GM18861 (cell line): ENCODE results near the gene HLX.

Source experiments
- ATAC-seq: cut with Tn5 transposase; IDR thresholded peaks from one replicate; pipeline ENCODE4 v1.9.1; 2021; ENCODE audit not compliant: unreplicated experiment

Gene HLX

GRCh38 chr1:220879076-220879508, at the start of gene HLX:
Gene HLX, plus strand, starts transcription at chr1:220879443. Its CDS starts 415 bp downstream, at chr1:220879858.
- peak; percentile 42 for ATAC-seq

DNA sequence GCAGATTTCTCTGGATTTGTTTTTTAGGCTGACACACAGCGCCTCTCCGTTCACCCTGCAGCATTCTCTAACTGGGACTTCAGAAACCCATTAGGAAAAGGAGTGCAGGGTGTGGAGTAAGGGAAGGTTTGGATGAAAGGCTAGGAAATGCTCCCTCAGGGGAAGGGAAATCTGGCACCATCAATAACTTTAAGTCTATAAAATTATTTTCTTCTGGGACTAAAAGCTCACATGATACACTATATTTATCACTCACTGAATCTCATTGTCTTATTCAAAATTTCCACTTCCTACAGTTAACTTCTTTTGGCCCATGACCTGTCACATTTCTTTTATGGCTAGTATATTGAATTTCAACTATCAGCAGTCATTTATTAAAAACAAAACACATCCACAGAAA, 45.8 kb upstream of the HLX start:
- ATAC-seq, result no peak

- no peak for ATAC-seq
Measured at GRCh38 chr1:220834155-220834870, 44.9 kb upstream of the HLX start.

DNA sequence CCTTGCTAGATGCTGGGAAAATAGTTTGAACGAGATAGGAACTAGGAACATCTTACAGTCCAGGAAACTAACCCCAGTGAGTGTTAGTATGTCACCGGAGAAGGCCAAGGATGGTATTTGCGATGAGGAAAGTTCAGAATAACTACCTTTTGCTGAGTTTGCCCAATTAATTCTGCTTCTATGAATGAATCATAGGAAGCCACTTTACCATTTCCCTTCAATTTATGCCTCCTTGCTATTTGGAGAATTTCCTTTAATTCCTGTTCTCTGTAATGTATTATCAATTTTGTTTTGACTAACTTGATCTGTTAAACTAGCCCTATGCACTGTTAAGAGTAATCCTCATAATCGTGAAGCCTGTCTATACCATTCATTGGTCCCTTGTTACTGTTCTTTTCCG, 40.7 kb upstream of the HLX start:
- no peak for ATAC-seq

- ATAC-seq, result no peak
Measured at GRCh38 chr1:220839474-220839873, 39.8 kb upstream of the HLX start.

DNA sequence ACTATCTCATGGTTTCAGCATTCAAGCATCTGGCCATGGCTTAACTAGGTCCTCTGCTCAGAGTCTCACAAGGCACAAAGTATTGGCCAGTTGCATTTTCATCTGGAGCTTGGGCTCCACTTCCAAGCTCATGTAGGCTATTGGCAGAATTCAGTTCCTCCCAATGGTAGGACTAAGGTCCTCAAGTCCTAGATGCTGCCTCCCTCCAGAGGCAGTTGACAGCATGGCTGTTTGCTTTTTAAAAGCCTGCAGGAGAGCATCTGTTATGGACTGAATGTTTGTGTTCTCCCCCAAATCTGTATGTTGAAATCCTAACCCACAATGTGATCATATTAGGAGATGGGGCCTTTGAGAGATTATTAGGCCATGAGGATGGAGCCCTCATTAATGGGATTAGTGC, 38.0 kb upstream of the HLX start:
- ATAC-seq, result no peak

DNA sequence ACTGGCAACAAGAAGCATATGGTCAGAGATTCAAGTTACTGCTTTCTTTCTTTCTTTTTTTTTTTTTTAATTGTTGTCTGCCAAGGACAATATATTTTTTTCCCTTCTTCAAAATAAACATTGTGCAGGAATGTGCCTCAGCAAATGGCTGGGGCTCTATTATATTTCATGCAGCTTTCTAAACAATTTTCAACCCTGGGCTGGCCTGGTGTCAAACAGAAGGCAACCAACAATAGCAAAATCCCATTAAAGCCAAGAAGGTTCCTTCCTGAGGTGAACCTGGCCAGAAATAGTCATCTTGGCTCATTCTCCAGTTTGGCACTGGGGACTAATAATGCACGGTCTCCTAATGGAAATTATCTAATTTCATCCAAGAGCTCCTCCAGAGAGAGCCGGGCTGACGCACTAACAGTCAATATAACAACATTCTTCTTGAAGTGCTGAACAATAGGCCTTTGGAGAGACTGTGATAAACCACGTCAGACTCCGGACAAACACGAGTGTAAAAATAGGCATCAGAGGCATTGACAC, 35.7 kb upstream of the HLX start:
- no peak for ATAC-seq

- no peak for ATAC-seq
Measured at GRCh38 chr1:220852408-220852807, 26.8 kb upstream of the HLX start.

GRCh38 chr1:220872296-220872695, 6.9 kb upstream of the HLX start:
- ATAC-seq, result no peak

GRCh38 chr1:220873087-220873486, 6.2 kb upstream of the HLX start:
- ATAC-seq, result no peak

DNA sequence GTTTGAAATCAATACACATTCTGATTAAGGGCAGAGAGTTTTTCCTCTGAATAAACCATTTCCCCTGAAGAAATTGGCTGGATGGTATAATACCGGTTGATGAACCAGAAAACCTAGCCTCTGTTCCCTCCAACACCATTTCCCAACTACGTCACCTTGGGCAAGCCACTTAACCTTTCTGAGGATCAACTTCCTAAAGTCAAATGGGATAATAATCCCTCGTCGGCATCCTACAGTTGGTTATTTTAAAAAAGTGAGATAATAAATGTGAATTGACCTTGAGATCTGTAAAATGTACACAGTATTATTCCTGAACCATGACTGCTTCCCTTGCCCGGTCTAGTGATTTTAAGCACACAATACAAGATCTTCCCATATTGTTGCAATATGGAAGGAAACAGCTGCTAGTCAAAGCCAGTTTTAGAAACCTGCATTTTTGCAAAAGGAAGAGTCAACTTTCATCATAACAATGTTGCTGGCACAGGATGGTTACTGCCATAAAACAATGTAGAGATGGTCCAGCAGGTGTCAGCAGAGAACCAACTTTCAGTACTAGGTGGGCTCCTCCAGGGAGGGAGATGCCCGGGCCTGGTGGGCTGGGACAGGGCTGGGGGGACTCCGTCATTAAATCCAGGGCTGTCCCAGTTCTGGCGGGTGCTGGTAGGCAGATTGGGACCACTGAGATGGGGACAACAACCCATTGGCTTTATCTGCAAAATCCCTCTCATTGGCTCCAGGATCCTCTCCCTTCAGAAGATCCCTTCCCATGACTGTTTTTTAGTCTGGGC, 5.2 kb upstream of the HLX start:
- ATAC-seq, result no peak

GRCh38 chr1:220875260-220875659, 4.0 kb upstream of the HLX start:
- no peak for ATAC-seq

- ATAC-seq, result no peak
Measured at GRCh38 chr1:220876511-220877376, 2.5 kb upstream of the HLX start.

DNA sequence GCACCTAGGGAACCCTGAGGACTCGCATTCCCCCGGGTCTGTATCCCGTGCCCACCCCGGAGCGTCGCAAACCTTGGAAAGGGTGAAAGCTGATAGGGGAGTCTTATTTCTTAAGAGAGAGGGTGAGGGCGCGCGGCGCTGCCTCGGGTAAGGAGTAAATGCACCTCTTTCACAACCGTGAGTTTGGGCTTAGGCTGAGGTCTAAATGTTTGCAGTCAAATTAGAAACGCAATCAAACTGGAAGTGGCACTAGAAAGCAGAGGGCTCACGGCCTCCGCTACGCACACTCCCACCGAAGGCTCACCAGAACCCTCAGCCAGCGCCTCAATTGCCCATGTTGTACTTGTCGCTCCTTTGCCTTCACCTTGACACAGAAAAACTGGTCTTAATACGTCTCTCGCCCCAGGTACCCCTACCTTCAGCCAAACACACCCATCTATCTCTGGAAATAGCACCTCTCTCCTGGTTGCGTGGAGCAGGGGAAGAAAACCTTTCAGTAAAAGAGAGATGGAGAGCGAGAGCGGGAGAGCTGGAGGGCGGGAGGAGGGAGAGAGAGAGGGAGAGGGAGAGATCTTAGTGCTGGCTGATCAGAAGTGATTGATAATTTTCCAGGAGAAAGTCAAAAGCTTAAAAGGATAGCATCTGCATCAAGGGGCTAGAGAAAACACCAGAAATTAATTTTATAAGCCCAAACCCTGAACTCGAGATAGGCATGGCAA, 1.7 kb upstream of the HLX start:
- ATAC-seq, result no peak

- peak; percentile 1 for ATAC-seq
Measured at GRCh38 chr1:220878191-220879075, 810 bp upstream of the HLX start.

DNA sequence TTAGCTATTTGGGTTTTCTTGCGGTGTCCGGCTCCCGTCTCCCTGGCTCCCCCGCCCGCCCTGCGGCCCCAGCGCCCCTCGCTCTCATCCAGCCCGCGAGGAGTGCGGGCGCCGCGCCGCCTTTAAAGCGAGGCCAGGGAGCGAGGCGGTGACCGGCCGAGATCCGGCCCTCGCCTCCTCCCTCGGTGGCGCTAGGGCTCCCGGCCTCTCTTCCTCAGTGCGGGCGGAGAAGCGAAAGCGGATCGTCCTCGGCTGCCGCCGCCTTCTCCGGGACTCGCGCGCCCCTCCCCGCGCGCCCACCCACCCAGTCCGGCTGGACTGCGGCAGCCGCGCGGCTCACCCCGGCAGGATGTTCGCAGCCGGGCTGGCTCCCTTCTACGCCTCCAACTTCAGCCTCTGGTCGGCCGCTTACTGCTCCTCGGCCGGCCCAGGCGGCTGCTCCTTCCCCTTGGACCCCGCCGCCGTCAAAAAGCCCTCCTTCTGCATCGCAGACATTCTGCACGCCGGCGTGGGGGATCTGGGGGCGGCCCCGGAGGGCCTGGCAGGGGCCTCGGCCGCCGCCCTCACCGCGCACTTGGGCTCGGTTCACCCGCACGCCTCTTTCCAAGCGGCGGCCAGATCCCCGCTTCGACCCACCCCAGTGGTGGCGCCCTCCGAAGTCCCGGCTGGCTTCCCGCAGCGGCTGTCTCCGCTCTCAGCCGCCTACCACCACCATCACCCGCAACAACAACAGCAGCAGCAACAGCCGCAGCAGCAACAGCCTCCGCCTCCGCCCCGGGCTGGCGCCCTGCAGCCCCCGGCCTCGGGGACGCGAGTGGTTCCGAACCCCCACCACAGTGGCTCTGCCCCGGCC, 492 bp downstream of the HLX start:
- peak; percentile 31 for ATAC-seq

DNA sequence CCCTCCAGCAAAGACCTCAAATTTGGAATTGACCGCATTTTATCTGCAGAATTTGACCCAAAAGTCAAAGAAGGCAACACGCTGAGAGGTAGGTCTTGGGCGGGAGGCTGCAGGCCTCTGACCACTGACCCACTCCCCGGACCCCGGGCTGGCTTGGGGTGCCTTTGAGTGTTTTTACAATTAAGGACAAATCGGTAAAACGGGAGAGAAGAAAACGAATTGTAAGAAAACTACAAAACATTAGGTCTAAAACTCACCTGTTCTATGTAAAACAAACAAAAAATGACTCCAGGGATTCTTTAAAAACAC, 1.1 kb downstream of the HLX start:
- ATAC-seq, result no peak

DNA sequence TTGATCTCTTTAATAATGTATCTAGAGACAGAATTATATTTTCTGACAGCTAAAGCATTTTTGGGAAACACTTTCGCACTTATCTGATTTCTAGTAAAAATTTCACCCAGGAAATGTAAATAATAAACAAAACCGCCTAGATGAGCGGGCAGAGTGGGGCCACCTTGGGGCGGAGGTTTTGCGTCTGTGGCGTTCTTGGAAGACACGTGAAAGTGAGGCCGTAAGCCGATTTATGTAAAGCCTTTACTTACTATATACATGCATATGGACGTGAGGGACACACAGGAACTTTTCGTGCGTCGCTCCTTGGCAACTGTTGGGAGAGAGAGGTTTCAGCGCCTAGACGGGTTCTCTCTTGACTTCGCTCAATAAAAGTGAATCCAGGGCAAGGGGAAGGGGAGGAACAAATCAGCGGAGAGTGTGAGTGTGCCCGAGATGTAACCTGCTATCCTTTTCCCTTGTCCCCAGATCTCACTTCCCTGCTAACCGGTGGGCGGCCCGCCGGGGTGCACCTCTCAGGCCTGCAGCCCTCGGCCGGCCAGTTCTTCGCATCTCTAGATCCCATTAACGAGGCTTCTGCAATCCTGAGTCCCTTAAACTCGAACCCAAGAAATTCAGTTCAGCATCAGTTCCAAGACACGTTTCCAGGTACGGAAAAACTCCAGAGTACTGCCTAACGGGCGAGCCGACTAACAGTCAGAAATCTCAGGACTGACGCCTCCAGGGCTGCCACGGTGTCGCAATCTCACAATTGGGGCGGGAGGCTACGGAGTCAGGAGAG, 1.7 kb downstream of the HLX start:
- ATAC-seq, result no peak
